HepG2 (cell line): ENCODE measurements around the gene EHD1. TPM values are rescaled to one million over a fixed set of nuclear protein-coding genes. Genes with fewer than 3 reads are reported as not detected.

Source experiments
- BORCS8-MEF2B ChIP-seq: sonication (generic); formaldehyde crosslinking; IDR thresholded peaks from 2 replicates; pipeline ENCODE4 v1.8.0; 2022; ENCODE audit warnings: mild to moderate bottlenecking, missing genetic modification reagents
- CHD2 ChIP-seq: IDR thresholded peaks from 2 replicates; pipeline ENCODE4 v1.6.1; 2011; ENCODE audit warnings: low read depth, low read length, improper control_type of control experiment
- FOXJ3 ChIP-seq: sonication (generic); formaldehyde crosslinking; IDR thresholded peaks from 2 replicates; pipeline ENCODE4 v1.4.0; 2020; ENCODE audit warnings: missing genetic modification reagents, mild to moderate bottlenecking, borderline replicate concordance
- HIVEP1 ChIP-seq: sonication (generic); formaldehyde crosslinking; IDR thresholded peaks from 2 replicates; pipeline ENCODE4 v1.4.0; 2020; ENCODE audit warnings: mild to moderate bottlenecking, missing genetic modification reagents
- HNRNPK ChIP-seq: fragments of 200-400 bp; formaldehyde crosslinking; IDR thresholded peaks from 2 replicates; pipeline ENCODE4 v1.6.1; 2018; ENCODE audit warnings: low read length, low read depth, moderate library complexity, mild to moderate bottlenecking; ENCODE audit not compliant: poor library complexity, severe bottlenecking
- KLF11 ChIP-seq: IDR thresholded peaks from 2 replicates; pipeline ENCODE4 v1.6.1; 2016; ENCODE audit warnings: missing compliant biosample characterization
- NFE2L2 ChIP-seq: fragments of 150-350 bp; IDR thresholded peaks from 2 replicates; pipeline ENCODE4 v1.6.1; 2014; ENCODE audit warnings: low read length
- NKX3-1 ChIP-seq: sonication (generic); formaldehyde crosslinking; IDR thresholded peaks from 2 replicates; pipeline ENCODE4 v1.5.0; 2020; ENCODE audit warnings: missing genetic modification reagents
- SALL2 ChIP-seq: sonication (generic); formaldehyde crosslinking; IDR thresholded peaks from 2 replicates; pipeline ENCODE4 v1.8.1; 2023; ENCODE audit warnings: mild to moderate bottlenecking, missing genetic modification reagents, inconsistent platforms
- ZFP82 ChIP-seq: sonication (generic); formaldehyde crosslinking; IDR thresholded peaks from 2 replicates; pipeline ENCODE4 v1.5.1; 2020; ENCODE audit warnings: mild to moderate bottlenecking, missing genetic modification reagents, borderline replicate concordance
- ZMYM2 ChIP-seq: sonication (generic); formaldehyde crosslinking; IDR thresholded peaks from 2 replicates; pipeline ENCODE4 v1.8.0; 2022; ENCODE audit warnings: mild to moderate bottlenecking, missing genetic modification reagents
- ZNF17 ChIP-seq: sonication (generic); formaldehyde crosslinking; IDR thresholded peaks from 2 replicates; pipeline ENCODE4 v1.5.0; 2020; ENCODE audit warnings: mild to moderate bottlenecking, missing genetic modification reagents
- ZNF547 ChIP-seq: sonication (generic); formaldehyde crosslinking; IDR thresholded peaks from 2 replicates; pipeline ENCODE4 v1.5.1; 2020; ENCODE audit warnings: mild to moderate bottlenecking, missing genetic modification reagents
- polyA plus RNA-seq, 8 experiments: library from polyadenylated mRNA; depleted of rRNA in 3 of 8; stranded (reverse) in 7 of 8; unstranded in 1 of 8; fragments of >200 nt; fragmentation: Illumina TruSeq in 4 of 8; extraction: Trizol in 4 of 8; gene quantifications; 2 replicates each; pipeline versions ENCODE4 v1.2.1 to v1.2.3, GENCODE V29; 2011 to 2016; ENCODE audit warnings: low read depth in 4 of 8, missing spikeins in 1 of 8, mixed read lengths in 1 of 8; ENCODE audit not compliant: insufficient read depth in 1 of 8
- total RNA-seq, 5 experiments: library from RNA; depleted of rRNA; stranded (reverse); fragments of >200 nt; fragmentation: Illumina TruSeq; extraction: Trizol; gene quantifications; 2 replicates each; pipeline ENCODE4 v1.2.3, GENCODE V29; 2016; ENCODE audit warnings: low read depth in 1 of 5
- TF ChIP-seq, protein P1 (sequence below): IDR thresholded peaks from 2 replicates; pipeline ENCODE4 v1.6.1; 2016; ENCODE audit warnings: mild to moderate bottlenecking, missing biosample characterization, missing genetic modification reagents
- TF ChIP-seq, protein P2 (sequence below): sonication (generic); formaldehyde crosslinking; IDR thresholded peaks from 2 replicates; pipeline ENCODE4 v1.5.1; 2020; ENCODE audit warnings: mild to moderate bottlenecking, missing genetic modification reagents, moderate library complexity
- TF ChIP-seq, protein P3 (sequence below): IDR thresholded peaks from 2 replicates; pipeline ENCODE4 v1.6.1; 2016; ENCODE audit warnings: low read depth
- TF ChIP-seq, protein P4 (sequence below): sonication (generic); formaldehyde crosslinking; IDR thresholded peaks from 2 replicates; pipeline ENCODE4 v1.5.0; 2020; ENCODE audit warnings: missing genetic modification reagents
- TF ChIP-seq, protein P5 (sequence below): sonication (generic); formaldehyde crosslinking; IDR thresholded peaks from 2 replicates; pipeline ENCODE4 v1.5.1; 2020; ENCODE audit warnings: mild to moderate bottlenecking, missing genetic modification reagents, borderline replicate concordance
- TF ChIP-seq, protein P6 (sequence below): sonication (generic); formaldehyde crosslinking; IDR thresholded peaks from 2 replicates; pipeline ENCODE4 v1.4.0; 2020; ENCODE audit warnings: missing genetic modification reagents; ENCODE audit errors: not compliant biosample characterization

Gene EHD1
- total and polyA plus RNA-seq, 2 of the 13 experiments (the other 11 are each of a cell fraction or from before 2014, with no cell fraction given) = 23.6 to 26.6 TPM

DNA sequence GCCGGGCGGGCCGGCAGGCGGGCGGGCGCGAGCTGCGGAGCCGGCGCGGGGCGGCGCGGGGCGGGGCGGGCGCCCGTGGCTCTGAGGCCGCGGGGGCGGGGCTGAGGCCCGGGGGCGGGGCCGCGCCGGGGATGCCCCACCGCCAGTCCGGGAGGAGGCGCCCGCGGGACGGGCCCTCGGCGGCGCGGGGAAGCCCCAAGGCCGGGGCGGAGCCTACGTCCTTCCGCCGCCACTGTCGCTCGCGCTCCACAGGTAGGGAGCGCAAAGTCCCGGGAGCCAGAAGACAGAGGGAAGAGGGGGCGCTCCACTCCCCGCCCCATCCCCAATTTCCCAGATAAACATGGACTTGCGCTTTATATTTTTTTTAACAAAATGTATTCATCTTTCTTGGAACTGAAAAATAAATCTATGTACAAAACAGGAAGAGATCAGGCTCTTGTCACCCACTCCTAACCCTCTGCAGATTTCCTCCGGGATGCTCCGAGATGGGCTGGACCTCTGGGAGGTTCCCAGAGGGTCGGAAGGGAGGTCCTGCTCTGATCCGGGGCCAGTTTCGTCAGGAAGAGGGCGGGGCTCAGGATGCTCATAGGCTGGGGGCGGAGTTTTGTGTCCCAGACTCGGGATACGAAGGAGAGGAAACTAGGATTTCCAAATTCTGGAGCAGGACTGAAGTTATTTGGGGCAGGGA lies 75.1 kb downstream of the EHD1 start, which contains the start of gene MAP4K2 (continued):
- TF ChIP-seq, protein P1, sequence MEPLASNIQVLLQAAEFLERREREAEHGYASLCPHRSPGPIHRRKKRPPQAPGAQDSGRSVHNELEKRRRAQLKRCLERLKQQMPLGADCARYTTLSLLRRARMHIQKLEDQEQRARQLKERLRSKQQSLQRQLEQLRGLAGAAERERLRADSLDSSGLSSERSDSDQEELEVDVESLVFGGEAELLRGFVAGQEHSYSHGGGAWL = no peak
- TF ChIP-seq HNRNPK = no peak
- TF ChIP-seq CHD2 = no peak
- no peak for TF ChIP-seq ZNF17 (CRISPR knock-in tag)
- no peak for TF ChIP-seq ZMYM2 (CRISPR knock-in tag)
- TF ChIP-seq, protein P2, sequence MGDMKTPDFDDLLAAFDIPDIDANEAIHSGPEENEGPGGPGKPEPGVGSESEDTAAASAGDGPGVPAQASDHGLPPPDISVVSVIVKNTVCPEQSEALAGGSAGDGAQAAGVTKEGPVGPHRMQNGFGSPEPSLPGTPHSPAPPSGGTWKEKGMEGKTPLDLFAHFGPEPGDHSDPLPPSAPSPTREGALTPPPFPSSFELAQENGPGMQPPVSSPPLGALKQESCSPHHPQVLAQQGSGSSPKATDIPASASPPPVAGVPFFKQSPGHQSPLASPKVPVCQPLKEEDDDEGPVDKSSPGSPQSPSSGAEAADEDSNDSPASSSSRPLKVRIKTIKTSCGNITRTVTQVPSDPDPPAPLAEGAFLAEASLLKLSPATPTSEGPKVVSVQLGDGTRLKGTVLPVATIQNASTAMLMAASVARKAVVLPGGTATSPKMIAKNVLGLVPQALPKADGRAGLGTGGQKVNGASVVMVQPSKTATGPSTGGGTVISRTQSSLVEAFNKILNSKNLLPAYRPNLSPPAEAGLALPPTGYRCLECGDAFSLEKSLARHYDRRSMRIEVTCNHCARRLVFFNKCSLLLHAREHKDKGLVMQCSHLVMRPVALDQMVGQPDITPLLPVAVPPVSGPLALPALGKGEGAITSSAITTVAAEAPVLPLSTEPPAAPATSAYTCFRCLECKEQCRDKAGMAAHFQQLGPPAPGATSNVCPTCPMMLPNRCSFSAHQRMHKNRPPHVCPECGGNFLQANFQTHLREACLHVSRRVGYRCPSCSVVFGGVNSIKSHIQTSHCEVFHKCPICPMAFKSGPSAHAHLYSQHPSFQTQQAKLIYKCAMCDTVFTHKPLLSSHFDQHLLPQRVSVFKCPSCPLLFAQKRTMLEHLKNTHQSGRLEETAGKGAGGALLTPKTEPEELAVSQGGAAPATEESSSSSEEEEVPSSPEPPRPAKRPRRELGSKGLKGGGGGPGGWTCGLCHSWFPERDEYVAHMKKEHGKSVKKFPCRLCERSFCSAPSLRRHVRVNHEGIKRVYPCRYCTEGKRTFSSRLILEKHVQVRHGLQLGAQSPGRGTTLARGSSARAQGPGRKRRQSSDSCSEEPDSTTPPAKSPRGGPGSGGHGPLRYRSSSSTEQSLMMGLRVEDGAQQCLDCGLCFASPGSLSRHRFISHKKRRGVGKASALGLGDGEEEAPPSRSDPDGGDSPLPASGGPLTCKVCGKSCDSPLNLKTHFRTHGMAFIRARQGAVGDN = peak; percentile 57
- peak; percentile 89 for TF ChIP-seq HIVEP1
- no peak for TF ChIP-seq FOXJ3
- no peak for TF ChIP-seq BORCS8-MEF2B
- TF ChIP-seq, protein P3, sequence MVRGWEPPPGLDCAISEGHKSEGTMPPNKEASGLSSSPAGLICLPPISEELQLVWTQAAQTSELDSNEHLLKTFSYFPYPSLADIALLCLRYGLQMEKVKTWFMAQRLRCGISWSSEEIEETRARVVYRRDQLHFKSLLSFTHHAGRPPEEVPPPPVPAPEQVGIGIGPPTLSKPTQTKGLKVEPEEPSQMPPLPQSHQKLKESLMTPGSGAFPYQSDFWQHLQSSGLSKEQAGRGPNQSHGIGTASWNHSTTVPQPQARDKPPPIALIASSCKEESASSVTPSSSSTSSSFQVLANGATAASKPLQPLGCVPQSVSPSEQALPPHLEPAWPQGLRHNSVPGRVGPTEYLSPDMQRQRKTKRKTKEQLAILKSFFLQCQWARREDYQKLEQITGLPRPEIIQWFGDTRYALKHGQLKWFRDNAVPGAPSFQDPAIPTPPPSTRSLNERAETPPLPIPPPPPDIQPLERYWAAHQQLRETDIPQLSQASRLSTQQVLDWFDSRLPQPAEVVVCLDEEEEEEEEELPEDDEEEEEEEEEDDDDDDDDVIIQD (CRISPR knock-in tag) = no peak
- TF ChIP-seq, protein P4, sequence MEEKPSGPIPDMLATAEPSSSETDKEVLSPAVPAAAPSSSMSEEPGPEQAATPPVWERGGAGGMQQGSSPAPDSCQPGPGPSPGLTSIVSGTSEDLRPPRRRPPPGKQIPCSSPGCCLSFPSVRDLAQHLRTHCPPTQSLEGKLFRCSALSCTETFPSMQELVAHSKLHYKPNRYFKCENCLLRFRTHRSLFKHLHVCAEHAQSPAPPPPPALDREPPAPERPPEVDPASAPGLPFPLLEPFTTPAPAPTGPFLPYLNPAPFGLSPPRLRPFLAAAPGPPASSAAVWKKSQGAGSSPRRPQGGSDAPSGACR (CRISPR knock-in tag) = no peak
- 0 out of 2 replicates have a peak, but pooled peaks have one; percentile 67 for TF ChIP-seq ZFP82 (CRISPR knock-in tag)
- no peak for TF ChIP-seq KLF11 (CRISPR knock-in tag)
- TF ChIP-seq ZNF547 (CRISPR knock-in tag) = no peak; the same call in 1 of the 2 replicates
- TF ChIP-seq NKX3-1 (CRISPR knock-in tag) = no peak
- TF ChIP-seq, protein P5, sequence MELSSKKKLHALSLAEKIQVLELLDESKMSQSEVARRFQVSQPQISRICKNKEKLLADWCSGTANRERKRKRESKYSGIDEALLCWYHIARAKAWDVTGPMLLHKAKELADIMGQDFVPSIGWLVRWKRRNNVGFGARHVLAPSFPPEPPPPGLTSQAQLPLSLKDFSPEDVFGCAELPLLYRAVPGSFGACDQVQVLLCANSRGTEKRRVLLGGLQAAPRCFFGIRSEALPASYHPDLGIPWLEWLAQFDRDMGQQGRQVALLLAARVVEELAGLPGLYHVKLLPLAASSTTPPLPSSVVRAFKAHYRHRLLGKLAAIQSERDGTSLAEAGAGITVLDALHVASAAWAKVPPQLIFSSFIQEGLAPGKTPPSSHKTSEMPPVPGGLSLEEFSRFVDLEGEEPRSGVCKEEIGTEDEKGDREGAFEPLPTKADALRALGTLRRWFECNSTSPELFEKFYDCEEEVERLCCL (CRISPR knock-in tag) = 0 out of 2 replicates have a peak, but pooled peaks have one; percentile 30
- TF ChIP-seq, protein P6, sequence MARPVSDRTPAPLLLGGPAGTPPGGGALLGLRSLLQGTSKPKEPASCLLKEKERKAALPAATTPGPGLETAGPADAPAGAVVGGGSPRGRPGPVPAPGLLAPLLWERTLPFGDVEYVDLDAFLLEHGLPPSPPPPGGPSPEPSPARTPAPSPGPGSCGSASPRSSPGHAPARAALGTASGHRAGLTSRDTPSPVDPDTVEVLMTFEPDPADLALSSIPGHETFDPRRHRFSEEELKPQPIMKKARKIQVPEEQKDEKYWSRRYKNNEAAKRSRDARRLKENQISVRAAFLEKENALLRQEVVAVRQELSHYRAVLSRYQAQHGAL = no peak
- TF ChIP-seq NFE2L2 = no peak
- TF ChIP-seq SALL2 (CRISPR knock-in tag) = 0 out of 2 replicates have a peak, but pooled peaks have one; percentile 35
